NCI-H748 (cell line): ENCODE results near the gene KRCC1.
"Not testable (repeated sequence)": the region's sequence is repeated elsewhere in the genome, so short reads cannot be mapped to it uniquely, and the experiment has no call there.

ENCODE experiments used
- DNase-seq: peaks from one replicate; lab custom pipeline; 2025; ENCODE audit not compliant: unreplicated experiment; lab: John Stamatoyannopoulos, UW

Gene KRCC1

DNA sequence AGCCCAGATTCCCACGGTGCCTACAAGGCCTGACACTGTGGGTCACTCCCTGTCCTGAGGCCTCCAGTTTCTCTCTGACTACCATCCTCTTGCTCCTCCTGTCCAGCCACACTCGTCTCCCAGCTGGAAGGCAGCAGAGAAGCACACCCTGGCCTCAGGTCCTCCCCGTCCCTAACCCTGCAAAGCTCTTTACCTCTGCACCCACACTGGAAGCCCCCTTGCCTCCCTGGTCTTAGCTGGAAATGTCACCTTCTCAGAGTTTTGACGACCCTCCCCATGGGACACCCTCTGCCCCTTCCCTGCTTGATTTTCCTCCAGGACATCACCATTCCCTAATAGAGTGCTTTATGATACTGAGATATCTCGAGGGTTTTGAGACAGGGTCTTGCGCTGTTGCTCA is 49.8 kb downstream of the KRCC1 start:
- DNase-seq = no peak

DNA sequence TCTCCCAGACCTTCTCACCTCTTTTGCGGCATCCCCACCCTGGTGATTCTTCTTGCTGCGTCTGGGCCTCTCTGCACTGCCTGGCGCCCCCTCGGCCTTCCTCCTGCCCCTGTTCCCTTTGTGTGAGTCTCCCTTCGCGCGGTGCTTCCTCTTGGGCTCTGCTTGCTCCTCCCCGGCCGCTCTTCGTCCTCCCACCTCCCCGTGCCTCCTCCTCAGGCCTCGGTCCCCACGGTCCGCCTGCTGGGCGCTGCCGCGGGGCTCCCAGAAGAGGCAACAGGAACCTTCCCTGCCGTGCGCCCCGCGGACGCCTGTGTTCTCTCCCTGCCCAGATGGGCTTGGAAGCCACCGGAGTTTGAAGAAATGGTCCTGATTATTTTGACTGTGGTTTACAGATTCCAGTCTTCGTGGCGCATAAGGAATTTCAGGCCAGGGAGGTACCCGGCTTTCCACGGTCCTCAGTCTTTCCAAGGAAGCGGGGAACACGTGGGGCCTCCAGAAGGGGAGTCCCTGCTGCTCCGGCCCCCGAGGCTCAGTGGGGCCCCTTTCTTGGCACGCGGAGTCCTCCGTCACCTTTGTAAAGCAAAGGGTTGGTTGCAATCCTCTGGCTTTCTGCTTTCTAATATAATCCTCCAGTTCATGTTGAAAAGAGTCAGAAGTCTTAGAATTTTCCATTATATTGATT is 52.4 kb downstream of the KRCC1 start:
- DNase-seq = no peak

DNA sequence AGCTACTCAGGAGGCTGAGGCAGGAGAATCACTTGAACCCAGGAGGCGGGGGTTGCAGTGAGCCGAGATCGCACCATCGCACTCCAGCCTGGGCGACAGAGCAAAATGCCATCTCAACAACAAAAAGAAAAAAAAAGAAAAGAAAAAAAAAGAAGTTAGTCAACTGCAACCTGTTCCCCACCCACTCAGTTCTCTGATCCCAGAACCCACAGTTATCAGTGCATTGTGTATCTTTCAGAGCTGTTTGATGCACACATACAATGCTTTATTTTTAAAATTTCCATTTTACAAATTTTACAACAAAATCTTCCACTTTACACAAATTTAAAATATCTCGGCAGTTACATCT is 53.2 kb downstream of the KRCC1 start:
- DNase-seq = no peak

DNA sequence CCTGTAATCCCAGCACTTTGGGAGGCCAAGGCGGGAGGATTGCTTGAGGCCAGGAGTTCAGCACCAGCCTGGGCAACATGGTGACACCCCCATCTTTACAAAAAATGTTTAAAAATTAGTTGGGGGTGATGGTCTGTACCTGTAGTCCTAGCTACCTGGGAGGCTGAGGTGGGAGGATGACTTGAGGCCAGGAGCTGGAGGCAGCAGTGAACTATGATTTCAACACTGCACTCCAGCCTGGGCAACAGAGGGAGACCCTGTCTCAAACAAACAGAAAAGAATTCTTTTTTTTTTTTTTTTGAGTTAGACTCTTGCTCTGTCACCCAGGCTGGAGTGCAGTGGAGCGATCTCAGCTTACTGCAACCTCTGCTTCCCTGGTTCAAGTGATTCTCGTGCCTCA is 55.1 kb downstream of the KRCC1 start:
- DNase-seq = not testable (repeated sequence)

DNA sequence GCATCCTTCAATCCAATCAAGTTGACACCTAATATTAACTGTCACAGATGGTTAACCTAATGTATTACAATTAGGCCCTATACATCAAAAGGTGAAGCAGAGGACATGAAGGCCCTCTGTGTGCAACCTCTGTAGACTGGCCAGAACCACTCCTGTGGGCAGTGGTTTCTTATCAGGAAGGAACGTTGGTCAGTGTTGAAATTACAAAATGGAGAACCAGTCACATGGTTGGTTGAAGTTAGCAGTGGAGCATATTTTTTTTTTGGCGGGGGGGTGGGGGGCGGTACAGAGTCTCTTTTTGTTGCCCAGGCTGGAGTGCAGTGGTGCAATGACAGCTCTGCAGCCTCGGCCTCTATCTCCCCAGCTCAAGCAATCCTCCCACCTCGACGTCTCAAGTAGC is 59.0 kb downstream of the KRCC1 start:
- no peak for DNase-seq

DNA sequence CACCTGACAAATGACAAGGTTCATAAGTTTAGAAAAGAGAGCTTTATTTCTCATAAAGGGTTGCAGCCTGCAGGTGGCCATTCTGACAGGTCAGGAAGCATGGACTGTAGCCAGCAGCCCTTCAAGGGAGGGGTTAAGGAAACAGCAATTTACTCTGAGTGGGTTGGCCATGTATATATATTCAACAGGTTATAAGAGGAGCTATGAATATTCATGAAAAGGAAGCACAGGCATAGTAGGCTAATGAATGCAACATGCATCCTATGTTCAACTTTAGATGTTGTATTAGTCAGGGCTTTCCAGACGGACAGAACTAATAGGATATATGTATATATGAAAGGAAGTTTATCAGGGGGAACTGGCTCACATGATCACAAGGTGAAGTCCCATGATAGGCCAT is 59.8 kb downstream of the KRCC1 start:
- no peak for DNase-seq

DNA sequence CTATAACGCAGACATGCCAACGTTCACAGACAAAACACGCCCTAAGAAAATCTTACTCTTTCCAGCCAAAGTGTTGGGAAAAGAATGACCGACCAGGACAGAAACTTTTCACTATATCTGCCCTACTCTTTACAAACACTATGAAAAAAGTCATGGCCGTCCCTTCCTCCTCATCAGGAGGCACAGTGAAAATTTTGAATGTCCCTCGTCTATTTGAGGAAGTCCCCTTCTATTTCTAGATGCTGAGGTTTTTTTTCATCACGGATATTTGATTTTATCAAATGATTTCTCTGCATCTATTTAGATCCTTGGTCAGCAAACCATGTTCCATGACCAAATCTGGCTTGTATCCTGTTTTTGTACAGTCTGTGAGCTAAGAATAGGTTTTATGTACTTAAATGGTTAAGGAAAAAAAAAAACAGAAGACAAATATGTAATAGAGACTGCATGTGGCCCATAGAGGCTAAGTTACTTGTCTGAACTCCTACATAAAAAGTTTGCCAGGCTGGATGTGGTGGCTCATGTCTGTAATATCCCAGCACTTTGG is 61.2 kb downstream of the KRCC1 start:
- not testable (repeated sequence) for DNase-seq

DNA sequence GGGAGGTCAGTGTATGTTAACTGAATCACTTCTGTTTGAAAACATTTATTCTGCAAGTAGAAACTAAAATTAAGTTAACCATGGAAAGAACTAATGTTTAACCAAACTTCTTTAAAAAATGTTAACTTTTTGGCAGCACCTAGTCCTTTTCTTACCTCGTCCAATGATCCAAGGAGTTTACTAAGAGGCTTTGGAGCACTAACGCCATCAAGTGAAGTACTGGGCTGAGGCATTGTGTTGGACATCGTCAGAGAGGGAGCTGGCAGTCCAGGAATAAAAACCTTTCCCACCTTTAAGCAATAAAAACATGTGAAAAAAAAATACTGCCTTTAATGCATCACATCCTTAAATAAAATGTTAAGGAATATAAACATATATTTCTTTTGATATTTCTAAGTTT is 63.0 kb downstream of the KRCC1 start:
- not testable (repeated sequence) for DNase-seq

DNA sequence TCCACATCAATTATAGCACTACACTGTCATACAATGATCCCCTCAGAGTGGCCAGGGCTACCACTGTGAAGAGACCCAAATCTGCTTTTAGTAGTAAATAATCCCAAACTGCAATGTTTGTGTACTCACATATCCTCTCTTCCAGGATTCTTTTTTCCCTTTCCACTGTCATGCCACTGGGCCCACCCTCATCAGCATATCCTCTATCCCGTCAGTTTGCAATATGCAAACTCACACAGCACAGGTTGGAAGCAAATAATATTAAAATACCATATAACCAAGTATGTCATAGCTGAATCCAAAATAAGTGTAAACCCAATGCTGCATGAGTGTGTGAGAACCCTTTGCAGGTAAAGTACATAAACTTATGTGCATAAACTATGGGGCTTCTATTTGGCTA is 68.1 kb downstream of the KRCC1 start:
- not testable (repeated sequence) for DNase-seq

DNA sequence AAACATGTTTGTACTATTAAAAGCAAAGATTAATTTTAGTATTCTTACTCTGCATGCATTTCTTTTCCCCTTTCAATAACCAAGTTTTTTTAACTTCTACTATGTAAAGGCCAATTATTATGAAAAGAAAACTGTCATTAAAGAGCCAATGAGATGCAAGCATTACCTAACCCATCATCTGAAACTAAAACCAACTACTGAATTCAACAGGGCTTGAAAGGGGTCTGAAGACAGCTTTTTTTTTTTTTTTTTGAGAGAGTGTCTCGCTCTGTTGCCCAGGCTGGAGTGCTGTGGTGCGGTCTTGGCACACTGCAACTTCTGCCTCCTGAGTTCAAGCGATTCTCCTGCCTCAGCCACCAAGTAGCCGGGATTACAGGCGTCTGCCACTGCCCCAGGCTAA is 69.7 kb downstream of the KRCC1 start:
- DNase-seq = not testable (repeated sequence)

DNA sequence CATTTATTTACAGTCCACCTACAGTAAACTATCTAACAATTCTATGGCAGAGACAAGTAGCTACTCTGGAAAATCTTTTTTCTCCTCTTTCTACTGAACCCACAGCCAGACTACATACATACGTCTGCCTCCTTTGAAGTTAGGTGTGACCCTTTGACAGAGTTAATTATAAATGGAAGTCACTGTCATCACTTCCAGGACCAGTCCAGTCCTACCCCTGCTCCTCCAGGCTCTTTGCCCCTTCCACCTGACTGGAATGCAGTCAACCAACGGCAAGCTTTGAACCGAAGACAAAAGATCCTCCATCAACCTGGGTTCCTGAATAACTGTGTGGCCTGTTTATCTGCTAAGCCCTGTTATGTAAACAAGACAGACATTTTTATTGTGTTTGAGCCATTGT is 74.4 kb downstream of the KRCC1 start:
- not testable (repeated sequence) for DNase-seq
